ENCODE results near the gene ZBTB16.

The ZBTB16 gene

DNA sequence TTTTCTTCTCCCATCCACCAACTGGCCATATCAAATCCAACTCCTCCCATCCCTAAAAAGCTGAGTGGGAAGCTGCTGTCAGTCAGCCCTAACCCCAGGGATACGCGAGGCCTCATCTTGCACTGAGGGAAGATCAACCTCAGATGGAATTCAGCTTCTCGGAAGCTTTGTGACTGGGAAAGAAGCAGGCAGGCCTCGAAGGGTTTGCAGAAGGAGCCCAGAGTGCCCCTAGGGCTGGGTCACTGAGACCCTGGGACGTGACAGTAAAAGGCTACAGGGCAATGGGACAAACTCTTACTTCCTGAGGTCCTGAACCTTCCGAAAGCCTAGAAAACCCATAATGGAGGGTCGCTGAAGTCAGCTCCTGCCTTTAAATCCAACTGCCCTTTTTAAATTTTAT lies 202.3 kb downstream of the ZBTB16 start:
- DNase-seq (ENCODE audit: low read depth): no peak

DNA sequence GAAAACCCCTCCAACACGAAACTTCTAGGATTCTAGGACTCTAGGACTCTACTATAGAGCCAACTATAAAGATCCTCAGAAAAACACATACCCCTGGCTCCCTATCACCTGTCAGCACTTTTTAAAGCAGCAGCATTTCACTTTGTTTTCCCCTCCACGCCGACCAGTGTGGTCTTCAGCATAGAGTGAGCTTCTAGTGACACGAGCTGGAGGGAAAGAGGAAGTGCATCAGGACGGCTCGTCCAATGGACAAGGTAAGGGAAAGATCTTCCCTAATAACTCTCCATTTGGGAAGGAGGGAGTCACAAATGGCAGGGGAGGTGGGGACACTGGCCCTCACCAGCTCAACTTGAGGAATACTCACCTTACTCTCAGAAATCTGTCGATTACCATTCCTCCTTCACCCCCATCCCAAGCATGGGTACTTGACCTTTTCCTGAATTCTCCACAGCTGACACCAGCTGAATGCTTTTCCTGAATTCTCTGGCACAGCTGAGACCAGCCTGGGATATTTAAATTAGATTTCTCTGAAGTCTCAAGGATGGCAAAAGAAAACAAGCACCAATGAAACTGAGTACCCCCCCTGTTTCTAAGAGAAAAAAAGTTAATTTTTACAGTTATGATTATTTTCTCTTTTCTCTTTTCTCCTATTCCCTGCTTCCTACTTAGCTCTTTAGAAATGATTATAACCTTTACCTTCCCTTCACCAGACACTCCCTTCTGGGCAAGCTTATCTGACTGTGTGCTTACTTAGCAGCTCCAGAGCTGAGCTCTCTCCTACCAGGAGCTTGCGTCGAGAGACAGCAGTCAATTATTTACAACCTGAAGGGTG lies 203.4 kb downstream of the ZBTB16 start:
- DNase-seq (ENCODE audit: low read depth): no peak

DNA sequence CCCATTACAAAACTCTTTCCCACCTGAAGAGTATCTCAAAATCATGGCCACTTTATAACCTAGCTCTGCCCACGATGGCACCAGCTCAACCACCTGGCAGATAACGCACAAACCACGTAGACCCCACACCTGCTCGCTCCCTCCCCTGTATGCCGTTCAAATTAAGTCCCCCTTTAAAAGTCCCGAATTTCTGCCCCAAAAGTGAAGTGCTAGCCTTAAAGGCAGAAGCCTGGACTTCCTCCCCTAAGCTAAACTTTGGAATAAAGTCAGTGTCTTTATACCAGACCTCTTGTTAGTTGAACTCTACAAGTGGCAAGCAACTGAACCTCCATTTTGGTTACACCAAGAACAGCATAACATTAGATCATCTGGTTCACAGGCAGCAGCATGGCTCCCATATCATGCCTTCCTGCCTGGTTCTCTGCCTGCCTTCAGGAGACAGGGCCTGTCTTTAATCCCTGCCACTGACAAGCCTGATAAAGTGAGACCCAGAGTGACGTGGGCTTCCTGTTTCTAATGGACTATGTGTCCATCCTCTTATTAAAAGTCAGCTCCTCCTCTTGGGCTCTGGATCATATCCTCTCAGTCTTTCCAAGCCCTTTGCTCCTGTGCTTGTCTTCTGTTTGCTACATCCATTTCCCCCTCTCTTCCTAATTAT lies 204.1 kb downstream of the ZBTB16 start:
- DNase-seq (ENCODE audit: low read depth): no peak

DNA sequence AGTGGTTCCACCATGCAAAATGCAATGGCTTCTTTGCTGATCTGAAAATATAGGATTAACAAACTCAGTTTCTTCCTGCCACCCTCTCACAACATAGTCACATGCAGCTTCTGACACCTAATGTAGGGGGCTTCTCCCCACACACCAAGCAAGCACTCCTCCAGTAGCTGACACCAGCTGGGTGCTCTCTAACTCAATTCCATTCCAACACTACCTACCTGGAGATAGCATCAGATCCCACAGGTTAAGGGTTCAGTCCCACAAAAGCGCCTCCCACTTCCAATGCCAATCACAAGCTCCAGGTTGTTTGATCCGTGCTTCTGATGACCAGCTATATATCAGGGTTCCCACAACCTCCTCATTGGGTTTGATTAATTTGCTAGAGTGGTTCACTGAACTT lies 204.9 kb downstream of the ZBTB16 start:
- DNase-seq (ENCODE audit: low read depth): no peak

DNA sequence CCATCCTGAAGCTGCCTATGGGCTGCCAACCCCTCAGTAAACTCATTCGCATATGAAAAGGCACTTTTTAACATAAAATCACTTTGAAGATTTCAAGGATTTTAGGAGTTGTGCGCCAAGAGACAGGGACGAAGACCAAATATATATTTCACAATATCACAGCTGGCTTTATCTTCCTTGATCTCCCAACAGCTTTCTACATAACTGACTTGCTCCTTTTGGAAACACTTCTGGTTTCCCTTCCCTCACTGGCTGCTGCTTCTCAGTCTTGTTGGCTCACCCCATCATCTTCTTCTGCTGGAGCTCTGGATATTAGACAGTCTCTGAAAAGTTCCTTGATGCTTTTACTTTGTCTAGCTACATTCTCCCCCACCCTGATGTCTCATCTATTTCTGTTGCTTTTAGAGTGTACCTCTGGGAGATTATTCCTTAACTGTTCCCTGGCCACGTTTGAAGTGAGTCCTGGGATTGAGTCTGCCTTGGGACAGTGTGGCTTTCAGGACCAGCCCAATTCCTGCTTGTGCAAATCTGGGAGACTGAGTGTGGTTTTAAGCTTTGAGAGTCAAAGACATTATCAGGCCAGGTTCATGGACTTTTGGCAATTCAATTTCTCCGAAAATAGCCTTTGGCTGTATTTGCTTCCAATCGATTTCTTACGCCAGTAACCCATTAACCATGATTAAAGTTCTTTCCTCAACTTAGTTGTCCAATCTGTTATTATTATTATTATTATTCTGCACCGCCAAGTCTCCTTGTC lies 205.8 kb downstream of the ZBTB16 start:
- DNase-seq (ENCODE audit: low read depth): no peak

DNA sequence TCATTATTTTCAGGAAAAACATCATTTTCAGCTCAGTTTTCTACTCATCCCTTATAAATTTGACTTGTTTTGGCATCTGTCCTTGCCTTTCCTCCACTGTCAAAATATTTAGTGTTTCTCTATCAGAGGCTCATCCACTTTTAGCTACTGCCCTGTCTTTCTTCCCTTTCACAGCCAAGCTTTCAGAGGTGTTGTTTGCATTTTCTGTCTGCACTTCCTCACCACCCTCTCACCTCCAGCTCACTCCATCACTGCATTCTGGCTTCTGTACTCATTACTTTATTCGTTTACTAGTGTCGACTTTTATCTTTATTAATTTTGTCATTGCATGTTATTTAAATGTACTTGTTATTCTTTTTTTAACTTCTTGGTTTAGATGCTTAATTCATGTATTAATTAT lies 210.0 kb downstream of the ZBTB16 start:
- DNase-seq (ENCODE audit: low read depth): no peak

DNA sequence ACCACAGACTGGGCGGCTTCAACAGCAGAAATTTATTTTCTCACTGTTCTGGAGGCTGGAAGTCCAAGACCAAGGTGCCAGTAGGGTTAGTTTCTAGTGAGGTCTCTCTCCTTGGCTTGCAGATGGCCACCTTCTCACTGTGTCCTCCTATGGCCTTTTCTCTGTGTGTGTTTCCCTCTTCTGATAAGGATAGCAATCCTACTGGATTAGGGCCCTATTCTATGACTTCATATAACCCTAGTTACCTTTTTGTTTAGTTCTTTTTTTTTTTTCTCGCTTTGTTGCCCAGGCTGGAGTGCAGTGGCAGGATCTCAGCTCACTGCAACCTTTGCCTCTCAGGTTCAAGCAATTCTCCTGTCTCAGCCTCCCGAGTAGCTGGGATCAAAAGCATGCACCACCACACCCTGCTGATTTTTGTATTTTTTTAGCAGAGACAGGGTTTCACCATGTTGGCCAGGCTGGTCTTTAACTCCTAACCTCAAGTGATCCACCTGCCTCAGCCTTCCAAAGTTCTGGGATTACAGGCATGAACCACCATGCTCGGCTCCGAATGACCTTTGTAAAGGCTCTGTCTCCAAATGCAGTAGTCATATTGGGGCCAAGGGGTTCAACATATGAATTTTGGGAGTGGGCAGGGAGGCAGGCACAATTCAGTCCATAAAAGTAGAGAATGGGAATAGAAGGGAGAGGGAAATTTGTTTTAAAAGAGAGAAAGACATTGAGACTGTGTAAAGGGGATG lies 211.2 kb downstream of the ZBTB16 start:
- DNase-seq (ENCODE audit: low read depth): no peak

DNA sequence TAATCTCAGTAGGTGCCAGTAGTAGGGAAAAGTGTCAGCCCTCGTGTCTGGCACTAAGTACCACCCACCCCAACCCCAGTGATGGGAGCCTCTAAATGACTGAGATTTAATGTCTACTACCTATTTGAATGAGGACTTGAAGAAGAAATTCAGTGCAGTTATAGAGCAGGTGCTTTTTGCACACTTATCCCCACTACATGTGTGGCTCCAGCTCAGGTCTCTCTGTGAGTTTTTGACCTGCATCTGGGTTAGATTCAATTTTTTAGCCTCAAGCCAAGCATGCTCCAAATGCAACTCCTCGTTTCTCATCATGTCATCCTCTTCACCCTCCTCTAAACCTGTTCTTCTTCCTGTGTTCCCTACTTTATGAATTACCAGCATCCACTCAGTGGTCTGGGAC lies 211.8 kb downstream of the ZBTB16 start:
- no peak for DNase-seq (ENCODE audit: low read depth)

DNA sequence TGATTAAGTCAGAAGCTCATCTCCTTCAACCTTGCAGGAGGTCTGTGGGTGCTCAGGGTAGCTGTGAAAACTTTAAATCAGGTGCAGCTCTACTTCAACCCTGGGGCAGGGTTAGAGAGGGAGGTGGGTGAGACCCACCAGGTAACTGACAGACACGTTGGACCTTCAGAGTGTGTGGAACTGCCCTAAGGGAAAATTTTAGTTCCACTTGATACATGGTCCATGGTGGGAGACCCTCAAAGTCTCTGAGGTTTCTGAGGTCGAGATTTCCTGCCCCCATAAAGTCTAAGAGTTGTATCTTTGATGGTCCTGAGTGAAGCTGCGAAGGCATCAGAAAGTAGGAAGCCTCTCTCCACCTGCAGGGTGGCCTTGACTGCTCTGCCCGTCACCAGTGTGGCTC lies 212.8 kb downstream of the ZBTB16 start:
- no peak for DNase-seq (ENCODE audit: low read depth)

DNA sequence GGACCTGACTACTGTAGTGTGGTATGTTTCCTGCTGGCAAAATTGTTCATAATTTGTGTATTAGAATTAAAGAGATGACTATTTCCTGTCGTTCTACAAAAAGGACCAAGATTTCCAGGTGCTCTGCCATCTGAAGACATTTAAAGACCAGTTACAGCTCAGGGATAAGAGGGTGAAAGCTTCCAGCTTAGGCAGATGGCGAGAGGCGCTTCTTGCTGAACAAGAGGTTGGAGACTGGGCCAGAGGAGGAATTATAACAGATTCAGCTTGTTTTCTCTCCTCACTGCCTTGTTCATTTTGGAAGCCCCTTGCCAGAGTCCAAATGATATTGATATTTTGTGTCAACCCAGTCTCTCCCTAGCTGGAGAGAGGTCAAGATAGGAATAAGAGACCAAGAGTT lies 213.6 kb downstream of the ZBTB16 start:
- DNase-seq (ENCODE audit: low read depth): no peak

DNA sequence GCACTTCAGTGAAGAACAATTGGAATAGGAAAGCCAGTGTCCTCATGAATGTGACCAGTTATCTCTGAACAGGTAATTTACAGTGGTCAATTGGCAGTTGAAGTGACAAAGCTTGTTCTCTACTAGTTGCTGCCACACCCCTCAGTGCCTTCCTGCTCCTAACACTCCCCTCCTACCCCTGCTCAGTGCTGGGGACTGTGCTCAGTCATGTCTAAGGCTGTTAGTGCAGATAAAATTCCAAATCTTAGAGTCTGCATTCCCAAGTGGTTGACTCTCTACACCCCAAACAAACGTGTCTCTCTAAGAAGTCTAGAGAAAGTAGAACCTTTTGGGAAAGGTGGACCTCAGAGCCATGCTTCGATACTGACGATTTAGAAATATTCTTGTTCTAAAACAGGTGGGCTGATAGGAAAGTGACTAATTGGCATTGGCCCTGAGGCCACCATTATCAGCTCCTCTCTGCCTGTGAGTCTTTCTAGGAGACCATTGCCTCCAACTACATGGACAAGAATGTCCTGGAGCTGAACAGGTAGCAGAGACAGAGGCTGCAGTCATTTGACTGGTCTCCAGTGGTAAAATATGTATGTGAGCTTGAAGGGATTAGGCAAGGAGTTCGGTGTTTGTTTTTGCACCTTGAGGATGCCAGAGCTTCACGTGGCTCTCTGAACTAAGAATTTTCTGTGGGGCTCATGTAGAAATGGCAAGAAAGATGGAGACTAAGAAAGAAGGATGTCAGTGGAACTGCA lies 214.6 kb downstream of the ZBTB16 start:
- DNase-seq (ENCODE audit: low read depth): no peak

DNA sequence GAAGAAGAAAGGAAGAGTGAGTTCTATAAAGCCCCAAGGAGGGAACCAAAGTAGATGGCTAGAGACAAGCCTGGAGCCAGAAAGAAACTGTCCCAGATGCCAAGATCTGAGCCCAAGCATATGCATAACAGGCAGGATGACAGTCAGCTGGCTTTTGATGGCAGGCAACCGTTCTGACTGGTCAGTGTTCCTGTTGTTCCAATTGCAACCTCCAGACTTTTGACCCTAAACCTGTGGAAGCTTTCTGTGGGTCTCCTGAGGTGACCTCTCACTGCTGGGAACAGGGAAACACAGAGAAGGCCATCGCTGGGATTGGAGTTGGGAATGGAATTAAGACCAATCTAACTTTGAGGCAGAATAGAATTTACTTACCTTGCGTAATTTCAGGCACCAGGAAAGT lies 215.1 kb downstream of the ZBTB16 start:
- no peak for DNase-seq (ENCODE audit: low read depth)

DNA sequence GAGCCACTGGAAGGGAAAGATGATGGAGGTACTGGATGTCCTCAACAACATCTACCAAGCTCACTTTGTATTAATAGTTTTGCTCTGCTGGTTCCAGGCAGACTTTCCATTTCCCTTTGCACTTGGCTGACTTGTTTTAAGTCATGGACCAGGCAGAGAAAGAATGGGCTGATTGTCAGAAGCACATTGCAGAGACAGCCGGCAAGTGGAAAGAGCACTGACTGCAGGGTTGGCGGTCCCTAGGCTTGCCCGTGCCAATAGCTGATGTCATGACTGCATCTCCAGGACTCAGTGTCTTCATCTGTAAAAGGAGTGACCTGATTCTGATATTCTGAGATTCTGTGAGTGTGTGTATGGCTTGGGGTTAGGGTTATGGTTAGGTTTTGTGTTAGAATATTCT lies 215.8 kb downstream of the ZBTB16 start:
- no peak for DNase-seq (ENCODE audit: low read depth)

DNA sequence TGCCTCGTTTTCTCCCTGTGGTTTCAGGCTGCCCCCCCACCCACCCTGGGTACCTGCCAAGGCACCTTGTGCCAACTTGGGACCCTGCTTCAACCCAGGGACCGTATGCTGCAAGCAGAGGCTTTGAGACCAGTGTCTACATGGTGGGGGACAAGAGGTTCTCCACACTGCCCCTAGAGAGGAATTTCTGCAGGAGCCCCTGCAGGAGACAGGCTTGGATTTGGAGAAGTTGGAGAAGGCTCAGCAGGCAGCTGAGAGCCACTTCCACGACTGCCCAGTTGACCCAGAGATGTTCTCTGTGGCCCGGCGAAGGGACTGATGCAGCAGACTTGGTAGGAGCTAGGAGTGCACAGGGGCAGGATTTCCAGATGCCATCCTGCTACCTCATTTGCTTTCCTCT lies 216.6 kb downstream of the ZBTB16 start:
- no peak for DNase-seq (ENCODE audit: low read depth)

DNA sequence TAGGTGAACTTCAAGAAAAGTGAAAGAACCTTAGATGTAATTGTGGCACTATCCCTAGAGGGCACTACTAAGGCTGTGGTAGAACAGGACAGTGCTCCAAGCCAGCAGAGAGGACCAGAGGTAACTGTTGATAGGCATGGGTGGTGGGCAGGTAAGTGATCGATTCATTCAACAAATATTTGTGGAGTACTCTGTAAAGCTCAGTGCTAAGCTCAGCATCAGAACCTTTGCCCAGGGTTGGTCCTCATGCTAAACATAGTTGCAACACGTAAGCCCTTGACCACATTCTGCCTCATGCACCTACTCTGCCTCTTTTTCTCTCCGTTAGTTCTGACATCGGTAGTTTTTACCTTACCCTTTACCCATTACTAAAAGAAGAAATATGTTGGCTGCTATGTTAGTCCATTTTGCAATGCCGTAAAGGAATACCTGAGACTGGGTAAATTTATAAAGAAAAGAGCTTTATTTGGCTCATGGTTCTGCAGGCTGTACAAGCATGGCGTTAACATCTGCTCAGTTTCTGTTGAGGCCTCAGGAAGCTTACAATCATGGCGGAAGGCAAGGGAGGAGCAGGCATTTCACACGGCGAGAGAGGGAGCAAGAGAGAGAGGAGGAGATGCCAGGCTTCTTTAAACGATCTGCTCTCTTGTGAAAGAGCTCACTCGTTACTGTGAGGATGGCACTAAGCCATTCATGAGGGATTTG lies 218.3 kb downstream of the ZBTB16 start:
- no peak for DNase-seq (ENCODE audit: low read depth)

DNA sequence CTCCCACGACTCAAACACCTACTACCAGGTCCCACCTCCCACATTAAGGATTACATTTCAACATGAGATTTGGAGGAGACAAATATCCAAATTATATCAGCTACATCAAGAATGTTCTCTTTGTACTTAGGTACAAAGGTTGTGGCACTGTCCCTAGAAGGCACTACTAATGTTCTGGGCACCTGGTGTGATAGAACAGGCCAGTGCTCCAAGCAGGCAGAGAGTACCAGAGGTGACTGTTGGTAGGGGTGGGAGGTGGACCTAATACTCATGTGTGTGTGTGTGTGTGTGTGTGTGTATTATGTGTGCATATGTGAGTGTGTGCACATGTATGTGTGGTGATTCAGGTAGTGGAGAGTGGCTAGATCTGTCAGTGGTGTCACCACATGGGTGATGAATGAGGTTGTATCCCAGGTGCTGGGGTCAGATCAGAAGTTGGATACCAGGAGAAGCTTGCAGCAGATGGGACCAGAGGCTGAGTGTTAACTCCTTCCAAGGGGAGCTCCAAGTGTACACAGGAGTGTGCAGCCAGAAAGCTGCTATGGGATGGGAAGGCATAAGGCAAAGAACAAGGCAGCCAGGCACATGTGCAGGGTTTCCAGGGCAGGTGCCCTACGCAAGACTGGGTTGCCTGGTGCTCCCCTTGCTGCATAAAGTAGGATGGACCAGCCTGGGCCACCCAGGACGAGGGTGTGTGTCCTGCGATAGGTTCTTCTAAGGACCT lies 219.0 kb downstream of the ZBTB16 start:
- DNase-seq (ENCODE audit: low read depth): no peak

DNA sequence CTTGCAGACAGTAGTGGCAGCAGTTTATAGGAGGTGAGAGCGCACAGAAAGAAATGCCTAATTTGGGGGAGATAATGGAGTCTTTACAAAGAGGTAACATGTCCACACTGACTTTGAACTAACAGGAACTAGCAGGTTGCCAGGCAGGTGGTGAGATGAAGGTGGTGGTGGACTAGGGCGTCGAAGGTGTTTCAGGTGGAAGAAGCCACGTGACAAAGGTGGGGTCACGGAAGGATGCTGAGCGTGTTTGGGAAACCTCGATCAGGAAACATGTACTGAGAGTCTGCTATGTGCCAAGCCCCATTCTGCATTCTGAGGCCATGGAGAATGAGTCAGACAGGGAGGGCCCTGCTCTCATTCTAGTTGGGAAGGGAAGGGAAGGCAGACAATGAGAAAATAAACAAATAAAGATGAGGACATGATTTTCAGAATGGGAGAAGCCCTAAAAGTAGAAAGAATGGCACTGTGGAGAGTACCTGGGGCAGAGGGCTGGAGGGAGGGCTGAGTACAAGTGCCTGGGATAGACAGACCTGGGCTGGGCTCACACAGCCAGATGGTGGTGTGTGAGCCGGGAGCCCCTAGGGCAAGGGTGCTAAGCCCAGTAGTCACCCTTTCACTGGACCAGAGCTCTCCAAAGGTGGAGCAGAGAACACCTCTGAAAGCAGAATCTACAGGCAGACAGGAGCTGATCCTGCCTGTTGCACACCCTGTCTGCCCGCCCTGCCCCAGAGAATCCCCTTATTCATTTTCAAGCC lies 220.5 kb downstream of the ZBTB16 start:
- no peak for DNase-seq (ENCODE audit: low read depth)

DNA sequence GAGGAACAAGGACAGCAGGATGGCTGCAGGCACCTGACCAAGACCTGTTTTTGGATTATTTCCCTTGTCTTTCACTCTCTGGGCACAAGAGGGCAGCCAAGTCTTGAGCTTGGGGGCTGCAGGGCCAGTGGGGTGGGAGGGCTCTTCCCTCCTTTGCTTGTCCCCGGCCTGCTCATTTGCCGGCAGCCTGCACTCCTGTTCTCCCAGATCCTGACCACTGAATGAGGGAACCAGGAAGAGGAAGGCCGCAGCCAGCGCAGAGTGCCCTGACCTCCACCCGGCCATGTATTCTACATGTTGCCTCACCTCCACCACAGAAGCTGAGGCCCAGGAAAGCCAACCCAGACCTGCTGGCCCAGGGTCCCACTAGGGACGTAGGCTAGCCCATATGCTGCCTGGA lies 221.2 kb downstream of the ZBTB16 start:
- no peak for DNase-seq (ENCODE audit: low read depth)

DNA sequence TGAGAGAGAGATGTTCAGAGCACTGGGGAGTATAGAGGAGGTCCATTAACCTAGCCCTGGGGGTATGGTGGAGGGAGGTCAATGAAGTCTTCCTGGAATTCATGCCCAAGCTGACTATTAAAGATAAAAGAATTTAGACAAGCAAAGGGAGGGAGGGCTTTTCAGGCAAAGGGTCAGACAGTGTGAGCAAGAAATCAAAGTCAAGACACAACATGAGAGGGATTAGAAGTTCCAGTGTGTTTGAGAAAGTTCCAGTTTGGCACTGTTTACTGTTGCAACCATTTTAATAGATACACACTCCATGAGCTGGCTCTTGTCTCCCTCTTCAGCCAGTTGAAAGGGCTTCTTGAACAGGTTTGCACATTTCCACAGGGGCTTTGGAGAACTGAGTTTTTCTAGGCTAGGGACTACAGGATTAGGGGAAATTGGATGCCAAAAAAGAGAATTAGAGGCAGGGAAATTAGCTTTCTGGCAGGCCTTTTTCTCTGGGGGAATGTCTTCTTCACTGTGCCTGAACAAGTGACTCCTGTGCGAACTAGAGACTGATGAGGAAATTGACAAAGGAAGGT lies 222.0 kb downstream of the ZBTB16 start:
- no peak for DNase-seq (ENCODE audit: low read depth)
